Osteocyte (in vitro differentiated cells): ENCODE measurements around the gene PRRT1. TPM values are rescaled to one million over a fixed set of nuclear protein-coding genes. Genes with fewer than 3 reads are reported as not detected.
A peak's percentile ranks its signal among the peaks of the same experiment; 100 is the strongest.

Experiments
- DNase-seq: peaks from one replicate; pipeline ENCODE4 v3.0.0; 2021; ENCODE audit warnings: mixed read lengths; ENCODE audit not compliant: unreplicated experiment; ENCODE audit errors: extremely low spot score
- H3K27ac Mint-ChIP-seq: one replicate; pipeline ENCODE4 v1.8.0; 2021; ENCODE audit warnings: mild to moderate bottlenecking, mixed read lengths; ENCODE audit not compliant: unreplicated experiment
- H3K27me3 Mint-ChIP-seq: one replicate; pipeline ENCODE4 v1.8.0; 2021; ENCODE audit warnings: mixed read lengths; ENCODE audit not compliant: unreplicated experiment
- H3K36me3 Mint-ChIP-seq: one replicate; pipeline ENCODE4 v1.8.0; 2021; ENCODE audit warnings: mixed read lengths; ENCODE audit not compliant: unreplicated experiment
- H3K4me1 Mint-ChIP-seq: one replicate; pipeline ENCODE4 v1.8.0; 2021; ENCODE audit warnings: mixed read lengths; ENCODE audit not compliant: unreplicated experiment
- H3K4me3 Mint-ChIP-seq: one replicate; pipeline ENCODE4 v1.8.0; 2021; ENCODE audit warnings: mild to moderate bottlenecking, moderate library complexity, mixed read lengths; ENCODE audit not compliant: unreplicated experiment
- H3K9me3 Mint-ChIP-seq: one replicate; pipeline ENCODE4 v1.8.0; 2021; ENCODE audit warnings: mixed read lengths; ENCODE audit not compliant: unreplicated experiment
- total RNA-seq: library from RNA; stranded (reverse); gene quantifications from 2 replicates; pipeline ENCODE4 v1.2.1, GENCODE V29; 2021
- TF ChIP-seq, protein P1 (sequence below): fragments of 200-600 bp; sonication (generic); IDR thresholded peaks from 2 replicates; pipeline ENCODE4 v1.5.0; 2021; ENCODE audit warnings: antibody characterized with exemption, mild to moderate bottlenecking, moderate library complexity

PRRT1 gene
- total RNA-seq, 1 donor from 2014 or later, result 2.1 TPM

DNA sequence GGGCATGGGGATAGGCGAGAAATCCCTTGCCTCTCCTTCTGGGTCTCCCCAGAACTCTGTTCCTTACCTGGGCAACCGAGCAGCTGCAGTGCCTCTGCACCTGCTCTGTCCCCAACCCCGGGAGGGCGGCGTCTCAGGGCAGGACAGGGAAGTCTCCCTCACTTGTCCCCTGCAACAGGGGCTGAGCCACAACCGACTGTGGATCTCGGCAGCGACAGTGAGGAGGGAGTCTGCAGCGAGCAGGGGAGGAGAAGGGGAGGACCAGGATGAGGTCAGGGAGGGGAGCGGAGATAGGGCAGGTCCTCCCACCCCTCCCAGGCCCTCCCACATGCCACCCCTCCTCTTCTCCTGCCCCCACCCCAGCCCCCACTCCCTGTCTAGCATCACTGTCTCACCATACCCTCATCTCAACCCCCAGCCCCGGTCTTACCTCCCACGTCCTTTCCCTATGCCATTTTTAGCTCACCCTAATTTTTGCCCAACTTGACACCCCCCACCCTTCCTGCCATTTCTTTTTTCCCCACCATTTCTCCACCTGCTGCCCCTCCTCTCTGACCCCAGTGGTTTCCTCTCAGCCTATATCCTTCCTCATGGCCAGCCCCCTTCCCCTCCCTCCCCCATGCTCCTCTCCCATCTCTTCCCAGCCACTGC lies 42.5 kb downstream of the PRRT1 start, which contains the start of gene TNXB:
Gene TNXB, minus strand, starts transcription at position 225 of the 651 bp plus-strand sequence. CDS start 11,140 bp downstream, outside the sequence.
- peak within 1 kb of the TSS; percentile 87 for H3K27ac Mint-ChIP-seq
- peak within 1 kb of the TSS; percentile 16 for H3K4me3 Mint-ChIP-seq
- peaks cover 2% of the 10 kb centered on the region for H3K36me3 Mint-ChIP-seq
- H3K4me1 Mint-ChIP-seq, result peaks cover 56% of the 10 kb centered on the region
- no peak for DNase-seq
- H3K27me3 Mint-ChIP-seq, result peaks cover 2% of the 10 kb centered on the region
- TF ChIP-seq, protein P1, sequence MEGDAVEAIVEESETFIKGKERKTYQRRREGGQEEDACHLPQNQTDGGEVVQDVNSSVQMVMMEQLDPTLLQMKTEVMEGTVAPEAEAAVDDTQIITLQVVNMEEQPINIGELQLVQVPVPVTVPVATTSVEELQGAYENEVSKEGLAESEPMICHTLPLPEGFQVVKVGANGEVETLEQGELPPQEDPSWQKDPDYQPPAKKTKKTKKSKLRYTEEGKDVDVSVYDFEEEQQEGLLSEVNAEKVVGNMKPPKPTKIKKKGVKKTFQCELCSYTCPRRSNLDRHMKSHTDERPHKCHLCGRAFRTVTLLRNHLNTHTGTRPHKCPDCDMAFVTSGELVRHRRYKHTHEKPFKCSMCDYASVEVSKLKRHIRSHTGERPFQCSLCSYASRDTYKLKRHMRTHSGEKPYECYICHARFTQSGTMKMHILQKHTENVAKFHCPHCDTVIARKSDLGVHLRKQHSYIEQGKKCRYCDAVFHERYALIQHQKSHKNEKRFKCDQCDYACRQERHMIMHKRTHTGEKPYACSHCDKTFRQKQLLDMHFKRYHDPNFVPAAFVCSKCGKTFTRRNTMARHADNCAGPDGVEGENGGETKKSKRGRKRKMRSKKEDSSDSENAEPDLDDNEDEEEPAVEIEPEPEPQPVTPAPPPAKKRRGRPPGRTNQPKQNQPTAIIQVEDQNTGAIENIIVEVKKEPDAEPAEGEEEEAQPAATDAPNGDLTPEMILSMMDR, result no peak
- H3K9me3 Mint-ChIP-seq, result no peaks in the 10 kb centered on the region

DNA sequence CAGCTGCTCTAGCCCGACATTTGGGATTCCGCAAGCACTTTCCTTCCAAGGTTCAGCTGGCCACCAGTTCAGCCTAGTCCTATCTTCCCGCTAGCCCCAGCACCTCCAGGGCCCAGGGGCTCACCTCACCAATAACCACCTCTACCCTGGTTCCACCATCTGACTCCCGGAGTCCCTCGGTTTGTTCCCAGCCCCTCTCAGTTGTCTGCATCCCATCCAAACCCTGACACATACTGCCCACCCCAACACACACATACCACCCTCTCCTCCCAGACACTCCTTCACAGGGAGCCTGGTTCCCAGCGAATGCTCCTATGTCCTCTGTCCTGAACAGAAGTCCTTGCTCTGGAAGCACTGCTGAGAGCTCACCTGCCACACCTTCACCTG lies 43.0 kb downstream of the PRRT1 start:
- Mint-ChIP-seq H3K4me1 (peaks cover 51% of the 10 kb centered on the region), H3K36me3 (peaks cover 2% of the 10 kb centered on the region), H3K27ac (peak overlapping the region; percentile 87), H3K27me3 (peaks cover 5% of the 10 kb centered on the region), H3K9me3 (no peaks in the 10 kb centered on the region), H3K4me3 (peak overlapping the region; percentile 16)
- DNase-seq, result no peak
- TF ChIP-seq, protein P1, result no peak

DNA sequence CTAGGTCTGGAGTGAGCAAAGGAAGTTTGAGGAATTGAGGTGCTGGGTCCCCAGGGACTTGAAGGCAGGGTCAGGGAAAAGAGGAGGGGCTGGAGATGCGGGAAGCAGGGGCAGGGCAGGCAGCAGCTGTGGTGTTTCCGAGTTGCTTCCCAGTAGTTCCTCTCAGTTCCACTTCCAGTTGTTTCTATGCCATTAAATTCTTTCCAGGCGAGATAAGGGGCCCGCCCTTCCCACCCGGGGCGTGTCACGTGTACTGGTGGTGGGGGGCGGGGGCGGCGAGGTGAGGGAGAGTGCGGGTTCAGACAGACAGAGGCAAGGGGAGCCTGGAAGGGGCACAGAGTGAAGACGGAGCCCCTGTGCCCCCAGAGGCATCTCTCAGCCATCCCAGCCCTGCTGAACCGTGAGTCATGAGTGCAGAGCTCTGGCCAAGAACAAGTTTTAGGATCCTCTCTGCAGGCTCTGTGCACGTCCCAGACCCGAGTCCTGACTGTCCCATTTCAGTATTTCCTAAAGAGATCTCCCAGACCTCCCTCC lies 43.6 kb downstream of the PRRT1 start:
- Mint-ChIP-seq H3K9me3 (no peaks in the 10 kb centered on the region), H3K36me3 (peaks cover 2% of the 10 kb centered on the region), H3K27ac (peak overlapping the region; percentile 87), H3K4me3 (peak overlapping the region; percentile 16), H3K27me3 (peaks cover 5% of the 10 kb centered on the region), H3K4me1 (peaks cover 45% of the 10 kb centered on the region)
- TF ChIP-seq, protein P1, result no peak
- no peak for DNase-seq

DNA sequence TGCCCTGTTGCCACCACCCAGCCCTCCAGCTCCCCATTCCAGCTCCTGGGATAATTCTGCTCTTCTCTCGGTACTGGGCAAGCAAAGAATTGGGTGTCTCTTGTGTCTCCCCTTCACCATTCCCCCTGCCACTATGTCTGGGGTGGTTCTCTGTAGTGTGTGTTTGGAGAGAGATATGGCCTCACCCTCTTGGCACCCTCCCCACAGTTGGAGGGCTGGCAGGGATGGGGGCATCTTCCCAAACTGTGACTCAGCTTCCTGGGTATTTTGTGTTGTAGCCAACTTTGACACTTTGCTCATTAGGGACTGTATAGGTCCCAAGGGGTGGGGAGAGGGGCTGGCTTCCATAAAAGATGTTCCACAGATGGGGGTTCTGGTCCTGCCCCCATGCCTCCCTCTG lies 44.3 kb downstream of the PRRT1 start:
- DNase-seq, result no peak
- Mint-ChIP-seq H3K36me3 (peaks cover 2% of the 10 kb centered on the region), H3K4me3 (no peak overlapping the region), H3K27ac (peak overlapping the region; percentile 87), H3K4me1 (peaks cover 43% of the 10 kb centered on the region), H3K9me3 (no peaks in the 10 kb centered on the region), H3K27me3 (peaks cover 5% of the 10 kb centered on the region)
- TF ChIP-seq, protein P1, result no peak

DNA sequence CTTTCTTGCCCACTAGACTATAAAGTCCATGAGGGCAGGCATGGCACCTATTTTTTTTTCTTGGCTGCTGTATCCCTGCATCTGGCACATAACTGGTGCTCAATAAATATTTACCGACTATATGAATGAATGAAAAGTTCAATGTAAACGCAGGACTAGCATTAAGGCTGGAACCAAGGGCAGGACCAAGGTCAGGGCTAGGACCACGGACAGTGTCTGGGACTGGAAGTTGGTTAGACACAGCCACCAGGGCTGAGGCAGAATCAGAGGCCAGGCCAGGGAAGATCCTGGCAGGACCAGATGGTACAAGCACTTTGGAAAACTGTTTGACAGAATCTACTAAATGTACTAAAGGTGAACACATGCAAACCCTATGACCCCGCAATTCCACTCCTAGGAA lies 46.3 kb downstream of the PRRT1 start:
- TF ChIP-seq, protein P1, result no peak
- Mint-ChIP-seq H3K27ac (no peak overlapping the region), H3K4me3 (no peak overlapping the region), H3K4me1 (peaks cover 36% of the 10 kb centered on the region), H3K27me3 (peaks cover 7% of the 10 kb centered on the region), H3K9me3 (no peaks in the 10 kb centered on the region), H3K36me3 (no peaks in the 10 kb centered on the region)
- DNase-seq, result no peak
